H1 (cell line): ENCODE measurements around the gene MNAT1.

Experiments used
- EP300 ChIP-seq, 2 experiments: IDR thresholded peaks; 1 replicate in 1 of 2; 2 replicates in 1 of 2; pipeline ENCODE4 v1.6.1; 2011 to 2012; ENCODE audit warnings: low read depth in 2 of 2, low read length in 2 of 2, mild to moderate bottlenecking in 2 of 2, borderline replicate concordance in 1 of 2, inconsistent platforms in 1 of 2, moderate library complexity in 1 of 2
- EZH2 ChIP-seq: fragments of 200-600 bp; sonication (generic); IDR thresholded peaks from 2 replicates; pipeline ENCODE4 v1.7.1; 2012; ENCODE audit warnings: low read depth, mild to moderate bottlenecking, moderate library complexity, low read length, inconsistent platforms; ENCODE audit not compliant: severe bottlenecking
- HDAC6 ChIP-seq: IDR thresholded peaks from one replicate; pipeline ENCODE4 v1.7.1; 2012; ENCODE audit warnings: low read depth, mild to moderate bottlenecking, inconsistent platforms, low read length, moderate library complexity
- POLR2A ChIP-seq, 2 experiments: IDR thresholded peaks; 1 replicate in 1 of 2; 2 replicates in 1 of 2; pipeline ENCODE4 v1.6.1; 2011; ENCODE audit warnings: low read depth in 2 of 2, low read length in 2 of 2, mild to moderate bottlenecking in 2 of 2; ENCODE audit errors: control extremely low read depth in 1 of 2
- POLR2AphosphoS5 ChIP-seq: IDR thresholded peaks from 2 replicates; pipeline ENCODE4 v1.6.1; 2011; ENCODE audit warnings: low read depth, low read length
- RAD21 ChIP-seq, 2 experiments: IDR thresholded peaks in 1 of 2; conservative IDR thresholded peaks in 1 of 2; 2 replicates each; pipeline ENCODE4 v1.6.1; 2011; ENCODE audit warnings: low read depth in 2 of 2, low read length in 2 of 2, improper control_type of control experiment in 1 of 2, inconsistent platforms in 1 of 2, mild to moderate bottlenecking in 1 of 2, moderate library complexity in 1 of 2
- SIRT6 ChIP-seq: IDR thresholded peaks from one replicate; pipeline ENCODE4 v1.7.1; 2012; ENCODE audit warnings: low read length, inconsistent platforms
- TAF1 ChIP-seq: IDR thresholded peaks from 2 replicates; pipeline ENCODE4 v1.6.1; 2011; ENCODE audit warnings: mild to moderate bottlenecking, low read depth, low read length
- YY1 ChIP-seq: IDR thresholded peaks from 2 replicates; pipeline ENCODE4 v1.6.1; 2011; ENCODE audit warnings: low read depth, mild to moderate bottlenecking, low read length
- ZNF274 ChIP-seq: IDR thresholded peaks from 2 replicates; pipeline ENCODE4 v1.7.0; 2012; ENCODE audit warnings: low read length, borderline replicate concordance; ENCODE audit errors: extremely low read depth
- TF ChIP-seq, protein P1 (sequence below), 3 experiments: IDR thresholded peaks; 1 replicate in 2 of 3; 2 replicates in 1 of 3; pipeline versions ENCODE4 v1.5.1 to v1.6.1; 2011; ENCODE audit warnings: low read length in 3 of 3, mild to moderate bottlenecking in 3 of 3, inconsistent platforms in 2 of 3, low read depth in 1 of 3, moderate library complexity in 1 of 3; ENCODE audit not compliant: insufficient read depth in 1 of 3; ENCODE audit errors: control extremely low read depth in 1 of 3
- TF ChIP-seq, protein P2 (sequence below): IDR thresholded peaks from 2 replicates; pipeline ENCODE4 v1.6.1; 2011; ENCODE audit warnings: low read depth, mild to moderate bottlenecking, low read length; ENCODE audit not compliant: insufficient read depth

GRCh38 chr14:60893911-60894310 is 159.3 kb downstream of the MNAT1 start:
- TF ChIP-seq, protein P1, sequence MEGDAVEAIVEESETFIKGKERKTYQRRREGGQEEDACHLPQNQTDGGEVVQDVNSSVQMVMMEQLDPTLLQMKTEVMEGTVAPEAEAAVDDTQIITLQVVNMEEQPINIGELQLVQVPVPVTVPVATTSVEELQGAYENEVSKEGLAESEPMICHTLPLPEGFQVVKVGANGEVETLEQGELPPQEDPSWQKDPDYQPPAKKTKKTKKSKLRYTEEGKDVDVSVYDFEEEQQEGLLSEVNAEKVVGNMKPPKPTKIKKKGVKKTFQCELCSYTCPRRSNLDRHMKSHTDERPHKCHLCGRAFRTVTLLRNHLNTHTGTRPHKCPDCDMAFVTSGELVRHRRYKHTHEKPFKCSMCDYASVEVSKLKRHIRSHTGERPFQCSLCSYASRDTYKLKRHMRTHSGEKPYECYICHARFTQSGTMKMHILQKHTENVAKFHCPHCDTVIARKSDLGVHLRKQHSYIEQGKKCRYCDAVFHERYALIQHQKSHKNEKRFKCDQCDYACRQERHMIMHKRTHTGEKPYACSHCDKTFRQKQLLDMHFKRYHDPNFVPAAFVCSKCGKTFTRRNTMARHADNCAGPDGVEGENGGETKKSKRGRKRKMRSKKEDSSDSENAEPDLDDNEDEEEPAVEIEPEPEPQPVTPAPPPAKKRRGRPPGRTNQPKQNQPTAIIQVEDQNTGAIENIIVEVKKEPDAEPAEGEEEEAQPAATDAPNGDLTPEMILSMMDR (IDR thresholded peaks at IDR 0.05; ENCODE audit: control extremely low read depth in 1 of 3, insufficient read depth in 1 of 3, low read depth in 1 of 3, low read length in 3 of 3) = no peak
- TF ChIP-seq EZH2 (no peak), POLR2AphosphoS5 (no peak), YY1 (no peak), EP300 (IDR thresholded peaks at IDR 0.05; ENCODE audit: borderline replicate concordance in 1 of 2, low read depth in 2 of 2, low read length in 2 of 2) (no peak), RAD21 (IDR thresholded peaks at IDR 0.05 in 1 of 2, conservative IDR thresholded peaks at IDR 0.05 in 1 of 2; ENCODE audit: low read depth in 2 of 2, low read length in 2 of 2) (no peak), ZNF274 (no peak), SIRT6 (no peak), POLR2A (IDR thresholded peaks at IDR 0.05; ENCODE audit: control extremely low read depth in 1 of 2, low read depth in 2 of 2, low read length in 2 of 2) (no peak), TAF1 (no peak), HDAC6 (no peak)
- TF ChIP-seq, protein P2, sequence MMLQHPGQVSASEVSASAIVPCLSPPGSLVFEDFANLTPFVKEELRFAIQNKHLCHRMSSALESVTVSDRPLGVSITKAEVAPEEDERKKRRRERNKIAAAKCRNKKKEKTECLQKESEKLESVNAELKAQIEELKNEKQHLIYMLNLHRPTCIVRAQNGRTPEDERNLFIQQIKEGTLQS = no peak
